Natural killer cell (primary cell): ENCODE results near the gene ZC3H7A. TPM values are rescaled to one million over a fixed set of nuclear protein-coding genes. Genes with fewer than 3 reads are reported as not detected.

Experiments
- ATAC-seq, 3 donors: fragments of 150-1000 bp in 2 of 3; fragments of 200-7000 bp in 1 of 3; cut with Tn5 transposase; 1 replicate in 1 of 3; 2 replicates in 2 of 3; pipeline ENCODE4 v1.10.0; 2021; ENCODE audit warnings: mild to moderate bottlenecking in 2 of 3, moderate library complexity in 2 of 3
- DNase-seq, 2 donors: peaks; one replicate each; pipeline versions ENCODE4 v3.0.0 to v3.0.0-alpha.2; 2013 to 2021; ENCODE audit warnings: mixed read lengths in 1 of 2
- H3K27ac ChIP-seq: one replicate; pipeline ENCODE4 v1.5.1; 2013; ENCODE audit warnings: mild to moderate bottlenecking, low read length
- H3K27me3 ChIP-seq: one replicate; pipeline ENCODE4 v1.6.1; 2013; ENCODE audit warnings: low read length; ENCODE audit not compliant: control insufficient read depth, insufficient read depth
- H3K36me3 ChIP-seq: one replicate; pipeline ENCODE4 v1.6.1; 2013; ENCODE audit warnings: low read length; ENCODE audit not compliant: control insufficient read depth, insufficient read depth
- H3K4me1 ChIP-seq: one replicate; pipeline ENCODE4 v1.6.1; 2013; ENCODE audit warnings: low read length; ENCODE audit not compliant: control insufficient read depth, insufficient read depth
- H3K4me3 ChIP-seq: one replicate; pipeline ENCODE4 v1.5.1; 2013; ENCODE audit warnings: low read length
- H3K9me3 ChIP-seq: one replicate; pipeline ENCODE4 v1.6.1; 2013; ENCODE audit warnings: low read length; ENCODE audit not compliant: control insufficient read depth, insufficient read depth
- H3K27ac Mint-ChIP-seq, 2 donors: one replicate each; pipeline ENCODE4 v1.8.0; 2022; ENCODE audit warnings: mild to moderate bottlenecking in 2 of 2, mixed read lengths in 2 of 2, moderate library complexity in 1 of 2
- H3K27me3 Mint-ChIP-seq, 2 donors: one replicate each; pipeline ENCODE4 v1.8.0; 2022; ENCODE audit warnings: low read depth in 2 of 2, mixed read lengths in 2 of 2
- H3K36me3 Mint-ChIP-seq: one replicate; pipeline ENCODE4 v1.8.0; 2022; ENCODE audit warnings: mixed read lengths
- H3K4me1 Mint-ChIP-seq, 2 donors: one replicate each; pipeline ENCODE4 v1.8.0; 2022; ENCODE audit warnings: mixed read lengths in 2 of 2
- H3K4me3 Mint-ChIP-seq: one replicate; pipeline ENCODE4 v1.8.0; 2022; ENCODE audit warnings: mild to moderate bottlenecking, moderate library complexity, mixed read lengths
- H3K9me3 Mint-ChIP-seq, 2 donors: one replicate each; pipeline ENCODE4 v1.8.0; 2022; ENCODE audit warnings: mixed read lengths in 2 of 2
- CTCF ChIP-seq: fragments of 200-600 bp; IDR thresholded peaks from one replicate; pipeline ENCODE4 v1.8.0; 2022; ENCODE audit warnings: antibody characterized with exemption
- WGBS: methylation state at CpG from one replicate; pipeline ENCODE4 v1.1.7; 2013; ENCODE audit warnings: missing lambda C conversion rate; ENCODE audit not compliant: insufficient coverage; 5-methylcytosine and 5-hydroxymethylcytosine counted together
- intact Hi-C: fragments of 100-400 bp; cut with micrococcal nuclease; formaldehyde crosslinking; loops from one replicate; pipeline ENCODE4 v1.14.2; 2022
- total RNA-seq, 4 donors: library from RNA; stranded (reverse); fragments of 120-200 nt in 1 of 4; gene quantifications; one replicate each; pipeline versions ENCODE4 v1.2.3 to v1.2.4, GENCODE V29; 2013 to 2022

Gene ZC3H7A
- total RNA-seq, 3 donors from 2014 or later (not counting 1 experiment from before 2014, with no cell fraction given): 80.6 to 91.8 (median 84.6) TPM

DNA sequence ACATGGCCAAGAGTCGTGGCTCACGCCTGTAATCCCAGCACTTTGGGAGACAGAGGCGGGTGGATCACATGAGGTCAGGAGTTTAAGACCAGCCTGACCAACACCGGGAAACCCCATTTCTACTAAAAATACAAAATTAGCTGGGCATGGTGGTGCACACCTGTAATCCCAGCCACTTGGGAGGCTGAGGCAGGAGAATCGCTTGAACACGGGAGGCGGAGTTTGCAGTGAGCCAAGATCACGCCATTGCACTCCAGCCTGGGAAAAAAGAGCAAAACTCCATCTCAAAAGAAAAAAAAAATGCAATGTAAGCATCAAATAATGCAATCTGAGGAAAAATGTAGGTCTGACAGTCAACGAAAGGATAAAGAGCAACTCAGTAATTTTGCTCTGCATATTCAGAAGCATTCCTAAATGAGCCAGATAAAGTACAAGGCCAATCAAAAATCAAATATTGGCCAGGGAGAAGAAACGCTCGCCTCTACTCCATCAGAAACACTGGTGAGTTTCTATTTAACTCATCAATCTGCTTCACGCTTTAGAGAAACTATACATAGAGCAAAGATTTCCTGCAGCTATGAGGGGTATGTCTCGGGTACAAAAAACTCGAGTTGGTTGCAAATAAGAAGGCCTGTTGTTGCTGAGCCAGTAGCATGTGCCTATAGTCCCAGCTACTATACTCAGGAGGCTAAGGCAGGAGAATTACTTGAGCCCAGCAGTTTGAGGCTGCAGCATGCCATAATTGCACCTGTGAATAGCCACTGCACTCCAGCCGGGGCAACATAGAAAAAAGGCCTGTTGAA is 58.1 kb downstream of the ZC3H7A start:
- Histone ChIP-seq H3K4me3 (no peak overlapping the region), H3K36me3 (peaks cover 23% of the 10 kb centered on the region), H3K9me3 (no peaks in the 10 kb centered on the region), H3K4me1 (peaks cover 32% of the 10 kb centered on the region), H3K27me3 (no peaks in the 10 kb centered on the region), H3K27ac (no peak overlapping the region)
- no peak for TF ChIP-seq CTCF
- no peak for DNase-seq
- intact Hi-C loops: no loop called here
- peak overlapping the region; percentile 32 for H3K4me3 Mint-ChIP-seq
- H3K27ac Mint-ChIP-seq: peak overlapping the region in 1 of 2 donors; percentile 92
- WGBS: 83% methylated on average over 13 of the region's 15 CpGs
- peaks cover 57 to 63% of the 10 kb centered on the region in 2 donors for H3K4me1 Mint-ChIP-seq
- no peaks in the 10 kb centered on the region for H3K9me3 Mint-ChIP-seq
- no peak for ATAC-seq
- peaks cover 8% of the 10 kb centered on the region for H3K36me3 Mint-ChIP-seq
- H3K27me3 Mint-ChIP-seq: no peaks in the 10 kb centered on the region

GRCh38 chr16:11737713-11738112 is 59.3 kb downstream of the ZC3H7A start:
- no peak for TF ChIP-seq CTCF
- Mint-ChIP-seq H3K27ac (no peak overlapping the region), H3K4me3 (no peak overlapping the region), H3K27me3 (no peaks in the 10 kb centered on the region), H3K4me1 (peaks cover 50 to 57% of the 10 kb centered on the region in 2 donors), H3K36me3 (peaks cover 8% of the 10 kb centered on the region), H3K9me3 (no peaks in the 10 kb centered on the region)
- ATAC-seq: no peak
- no peak for DNase-seq
- intact Hi-C loops: no loop called here
- Histone ChIP-seq H3K27me3 (no peaks in the 10 kb centered on the region), H3K4me3 (no peak overlapping the region), H3K9me3 (no peaks in the 10 kb centered on the region), H3K4me1 (peaks cover 21% of the 10 kb centered on the region), H3K36me3 (peaks cover 32% of the 10 kb centered on the region), H3K27ac (no peak overlapping the region)
- WGBS: 87% methylated on average over 6 of the region's 8 CpGs

DNA sequence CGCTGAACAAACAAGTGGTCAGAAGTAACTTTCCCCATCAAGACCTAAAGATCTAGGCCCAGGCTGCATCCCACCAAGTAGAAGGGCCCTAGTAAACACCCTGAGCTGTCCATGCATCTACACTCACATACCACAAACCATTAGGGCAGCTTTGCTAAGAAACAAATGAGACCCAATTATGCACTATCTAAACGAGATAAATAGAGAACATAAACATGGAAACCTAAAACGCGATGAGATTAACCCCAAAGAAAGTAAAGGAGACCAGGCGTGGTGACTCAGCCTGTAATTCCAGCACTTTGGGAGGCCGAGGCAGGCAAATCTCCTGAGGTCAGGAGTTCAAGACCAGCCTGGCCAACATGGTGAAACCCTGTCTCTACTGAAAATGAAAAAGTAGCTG is 60.2 kb downstream of the ZC3H7A start:
- Histone ChIP-seq H3K36me3 (peaks cover 39% of the 10 kb centered on the region), H3K27me3 (no peaks in the 10 kb centered on the region), H3K9me3 (no peaks in the 10 kb centered on the region), H3K4me1 (peaks cover 19% of the 10 kb centered on the region), H3K27ac (no peak overlapping the region), H3K4me3 (no peak overlapping the region)
- no peak overlapping the region for H3K27ac Mint-ChIP-seq
- H3K4me1 Mint-ChIP-seq: peaks cover 49 to 55% of the 10 kb centered on the region in 2 donors
- no peak for TF ChIP-seq CTCF
- H3K4me3 Mint-ChIP-seq: no peak overlapping the region
- intact Hi-C loops: no loop called here
- peaks cover 8% of the 10 kb centered on the region for H3K36me3 Mint-ChIP-seq
- H3K9me3 Mint-ChIP-seq: no peaks in the 10 kb centered on the region
- ATAC-seq (no peak), DNase-seq (no peak)
- H3K27me3 Mint-ChIP-seq: no peaks in the 10 kb centered on the region
- 97% methylated on average over 6 of the region's 6 CpGs for WGBS

DNA sequence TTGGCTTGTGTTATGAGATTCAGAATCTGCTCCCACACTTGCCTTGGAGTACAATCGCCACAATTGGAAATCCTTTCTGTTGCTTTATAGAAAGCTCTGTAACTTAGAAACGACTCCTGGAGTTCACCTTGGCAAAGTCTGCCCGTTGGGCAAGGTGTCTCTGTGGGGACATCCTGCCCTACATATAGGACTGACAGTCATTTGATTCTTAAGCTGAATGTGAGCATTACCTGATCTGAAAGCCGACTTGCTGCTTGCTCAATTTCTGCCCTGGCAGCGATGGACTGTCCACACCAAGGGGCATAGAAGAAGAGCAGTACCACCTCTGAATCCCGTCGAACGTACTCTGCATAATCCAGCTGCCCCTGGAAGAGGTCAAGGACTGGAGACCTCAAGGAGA is 61.3 kb downstream of the ZC3H7A start:
- no peak for DNase-seq
- 95% methylated on average over 8 of the region's 8 CpGs for whole genome bisulfite sequencing
- no peak overlapping the region for H3K4me3 ChIP-seq
- H3K9me3 ChIP-seq: no peaks in the 10 kb centered on the region
- no peak overlapping the region for H3K27ac Mint-ChIP-seq
- intact Hi-C loops: no loop called here
- no peak for TF ChIP-seq CTCF
- no peak overlapping the region for H3K27ac ChIP-seq
- no peak overlapping the region for H3K4me3 Mint-ChIP-seq
- peaks cover 8% of the 10 kb centered on the region for H3K36me3 Mint-ChIP-seq
- no peaks in the 10 kb centered on the region for H3K27me3 ChIP-seq
- peaks cover 8% of the 10 kb centered on the region for H3K4me1 ChIP-seq
- H3K4me1 Mint-ChIP-seq: peaks cover 37 to 44% of the 10 kb centered on the region in 2 donors
- no peak for ATAC-seq
- peaks cover 47% of the 10 kb centered on the region for H3K36me3 ChIP-seq
- H3K27me3 Mint-ChIP-seq: no peaks in the 10 kb centered on the region
- H3K9me3 Mint-ChIP-seq: no peaks in the 10 kb centered on the region
